ENCODE results near the gene CEP89. TPM values are rescaled to one million over a fixed set of nuclear protein-coding genes. Genes with fewer than 3 reads are reported as not detected.
"Not testable (repeated sequence)": the region's sequence is repeated elsewhere in the genome, so short reads cannot be mapped to it uniquely, and the experiment has no call there.

The CEP89 gene
- total RNA-seq, 1 donor from 2014 or later: 10.6 TPM

DNA sequence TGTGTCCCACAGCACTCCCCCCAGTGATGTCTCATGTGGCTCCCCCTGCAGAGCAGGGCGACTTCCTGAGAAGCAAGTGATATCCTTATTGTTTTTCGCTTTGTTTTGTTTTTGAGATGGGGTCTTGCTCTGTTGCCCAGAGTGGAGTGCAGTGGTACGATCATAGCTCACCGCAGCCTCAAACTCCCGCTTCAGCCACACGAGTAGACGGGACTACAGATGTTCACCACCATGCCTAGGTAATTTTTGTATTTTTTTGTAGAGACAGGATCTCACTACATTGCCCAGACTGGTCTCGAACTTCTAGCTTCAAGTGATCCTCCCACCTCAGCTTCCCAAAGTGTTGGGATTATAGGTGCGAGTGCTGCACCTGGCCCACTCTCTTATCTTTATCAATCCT, 5.0 kb downstream of the CEP89 start:
- DNase-seq (ENCODE audit: low read depth, low spot score): no peak

DNA sequence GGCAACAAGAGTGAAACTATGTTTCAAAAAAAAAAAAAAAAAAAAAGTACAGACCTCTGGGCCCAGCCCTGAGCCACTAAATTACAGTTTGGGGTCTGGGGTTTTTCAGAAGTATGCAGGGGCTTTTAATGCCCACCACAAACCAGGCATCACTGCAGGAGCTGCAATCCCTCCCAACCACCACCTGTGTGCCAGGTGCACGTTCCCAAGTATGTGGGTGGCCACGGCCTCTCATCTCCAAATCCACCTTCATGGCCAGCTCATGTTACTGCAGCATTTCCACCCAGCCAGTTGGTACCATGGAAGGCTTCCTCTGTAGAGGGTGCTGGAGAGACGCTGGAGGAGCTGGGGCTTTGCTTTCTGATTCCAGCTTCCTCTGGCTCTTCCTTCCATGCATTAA, 26.5 kb downstream of the CEP89 start:
- no peak for DNase-seq (ENCODE audit: low read depth, low spot score)

DNA sequence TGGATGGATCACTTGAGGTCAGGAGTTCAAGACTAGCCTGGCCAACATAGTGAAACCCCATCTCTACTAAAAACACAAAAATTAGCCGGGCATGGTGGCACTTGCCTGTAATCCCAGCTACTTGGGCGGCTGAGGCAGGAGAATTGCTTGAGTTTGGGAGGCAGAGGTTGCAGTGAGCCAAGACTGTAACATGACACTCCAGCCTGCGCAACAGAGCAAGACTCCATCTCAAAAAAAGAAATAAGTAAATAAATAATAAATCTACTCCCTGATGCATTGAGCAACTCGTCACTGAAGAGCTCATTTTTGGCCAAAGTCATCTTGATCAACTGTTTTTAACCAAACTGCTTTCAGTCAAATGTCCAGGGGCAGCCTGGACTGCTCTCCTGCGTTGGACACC, 30.5 kb downstream of the CEP89 start:
- not testable (repeated sequence) for DNase-seq (ENCODE audit: low read depth, low spot score)

GRCh38 chr19:32936065-32936464, 35.7 kb downstream of the CEP89 start:
- no peak for DNase-seq (ENCODE audit: low read depth, low spot score)

DNA sequence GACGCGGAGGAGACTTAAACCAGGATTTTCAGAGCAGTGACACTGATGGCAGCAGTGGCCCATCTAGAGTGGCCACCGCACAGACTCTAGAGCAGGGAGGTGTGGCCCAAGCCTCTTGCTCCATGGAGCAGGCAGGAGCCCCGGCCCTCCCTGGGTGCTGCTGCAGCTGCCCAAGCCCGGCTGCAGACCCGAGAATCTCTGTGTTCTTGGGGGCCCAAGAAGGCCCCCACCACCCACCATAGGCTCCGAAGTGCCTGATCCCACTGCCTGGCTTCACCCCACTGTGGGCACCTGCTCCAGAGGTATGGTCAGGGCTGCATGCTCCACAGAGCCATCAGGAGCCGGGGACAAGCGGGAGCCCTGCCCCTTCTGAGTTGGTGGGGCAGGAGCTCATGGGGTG, 36.1 kb downstream of the CEP89 start:
- no peak for DNase-seq (ENCODE audit: low read depth, low spot score)

DNA sequence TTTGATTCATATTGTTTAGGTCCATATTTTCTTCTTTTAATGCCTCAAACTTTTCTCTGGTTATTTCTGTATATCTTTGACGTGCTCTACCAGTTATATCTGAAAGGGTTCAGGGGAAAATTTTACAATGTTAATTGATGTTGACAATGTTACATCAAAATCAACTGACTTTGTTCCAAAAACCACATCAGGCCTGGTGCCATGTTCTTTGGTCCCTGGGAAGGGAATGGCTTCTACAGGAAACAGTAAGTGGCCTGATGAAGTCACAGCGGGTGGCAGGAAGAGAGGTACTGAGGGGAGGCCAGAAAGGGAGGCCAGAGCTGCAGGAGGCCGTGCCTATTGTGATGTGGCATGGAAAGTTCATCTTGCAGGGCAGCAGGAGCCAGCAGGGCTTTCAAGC, 38.2 kb downstream of the CEP89 start:
- DNase-seq (ENCODE audit: low read depth, low spot score): no peak

GRCh38 chr19:32930567-32930966, 41.2 kb downstream of the CEP89 start:
- no peak for DNase-seq (ENCODE audit: low read depth, low spot score)

- no peak for DNase-seq (ENCODE audit: low read depth, low spot score)
Observed at GRCh38 chr19:32928806-32929205, 43.0 kb downstream of the CEP89 start.

- no peak for DNase-seq (ENCODE audit: low read depth, low spot score)
Observed at GRCh38 chr19:32924200-32924599, 47.6 kb downstream of the CEP89 start.

GRCh38 chr19:32921624-32922023, 50.1 kb downstream of the CEP89 start:
- DNase-seq (ENCODE audit: low read depth, low spot score): no peak

DNA sequence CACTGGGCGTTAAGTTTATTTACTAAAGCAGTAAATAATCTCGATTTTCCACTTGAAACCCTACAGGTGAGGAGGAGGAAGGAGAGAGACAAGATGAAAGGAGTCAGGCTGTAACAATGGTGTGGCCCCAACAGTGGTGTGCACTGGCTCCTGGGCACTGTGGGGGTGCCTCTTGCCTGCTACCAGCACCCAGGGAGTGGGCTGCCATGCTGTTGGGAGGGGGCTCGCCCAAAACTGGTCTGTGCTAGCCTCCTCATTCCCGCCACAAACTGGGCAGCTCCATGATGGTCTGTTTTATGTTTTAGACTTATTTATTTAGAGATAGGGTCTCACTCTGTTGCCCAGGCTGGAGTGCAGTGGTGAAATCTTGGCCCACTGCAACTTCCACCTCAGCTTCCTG, 52.4 kb downstream of the CEP89 start:
- DNase-seq (ENCODE audit: low read depth, low spot score): no peak

DNA sequence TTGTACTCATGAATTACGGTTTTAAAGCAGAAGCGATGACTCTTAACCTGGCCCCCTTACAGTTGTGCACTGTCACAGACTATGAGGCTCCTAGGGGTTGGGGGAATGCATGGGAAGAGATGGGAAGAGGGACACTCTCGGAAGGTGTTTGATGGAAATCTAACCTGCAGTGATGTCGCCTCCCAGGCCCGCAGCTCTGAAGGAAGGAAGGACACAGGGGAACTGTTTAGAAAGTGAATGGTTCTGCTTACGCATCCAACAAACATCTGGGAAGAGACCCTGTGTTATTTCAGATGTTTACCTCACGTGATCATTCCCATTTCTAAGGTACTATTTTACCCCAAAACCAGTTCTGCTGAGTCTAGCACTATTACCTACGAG, 54.2 kb downstream of the CEP89 start:
- DNase-seq (ENCODE audit: low read depth, low spot score): no peak

DNA sequence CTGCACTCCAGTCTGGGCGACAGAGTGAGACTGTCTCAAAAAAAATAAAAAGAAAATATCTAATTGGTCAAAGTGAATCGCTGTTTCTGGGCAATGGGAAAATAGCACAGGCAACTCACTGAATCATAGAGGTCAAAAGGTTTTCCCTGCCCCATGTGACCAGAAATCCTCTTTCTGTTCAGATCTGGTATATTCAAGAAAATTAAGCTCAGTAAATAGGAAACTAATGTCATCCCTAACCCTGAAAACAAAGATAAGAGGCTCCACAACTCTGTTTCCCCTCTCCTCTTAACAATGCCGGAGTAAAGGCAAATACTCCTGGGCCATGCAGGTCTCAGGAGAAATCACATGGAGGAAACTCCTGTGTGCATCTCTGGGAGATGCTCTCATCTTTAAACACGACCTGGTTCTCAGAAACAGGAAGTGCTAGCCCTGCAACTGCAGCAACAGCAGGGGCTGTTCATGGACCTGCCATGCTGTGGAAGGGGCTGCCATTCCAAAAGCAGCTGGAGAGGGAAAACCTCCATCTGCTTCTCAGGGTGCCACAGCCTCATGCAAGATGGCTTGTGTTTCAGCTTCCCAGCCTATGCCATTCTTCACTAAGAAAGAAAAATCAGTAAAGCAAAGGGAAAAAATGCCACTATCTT, 54.7 kb downstream of the CEP89 start:
- DNase-seq (ENCODE audit: low read depth, low spot score): peak; percentile 20

GRCh38 chr19:32914879-32915660, 56.7 kb downstream of the CEP89 start:
- no peak for DNase-seq (ENCODE audit: low read depth, low spot score)

DNA sequence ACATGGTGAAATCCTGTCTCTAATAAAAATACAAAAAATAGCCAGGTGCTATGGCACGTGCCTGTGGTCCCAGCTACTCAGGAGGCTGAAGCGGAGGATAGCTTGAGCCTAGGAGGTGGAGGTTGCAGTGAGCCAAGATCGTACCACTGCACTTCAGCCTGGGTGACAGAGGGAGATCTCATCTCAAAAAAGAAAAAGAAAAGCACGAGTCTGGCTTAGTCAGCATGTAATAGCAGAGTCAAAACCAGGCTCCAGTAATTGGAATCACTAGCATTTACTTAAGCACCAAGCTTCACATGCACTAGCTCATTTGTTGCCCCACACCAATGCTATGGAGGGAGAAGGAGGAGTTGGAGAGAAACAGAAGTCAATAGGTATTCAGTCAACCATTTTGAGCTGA, 60.3 kb downstream of the CEP89 start:
- DNase-seq (ENCODE audit: low read depth, low spot score): no peak

GRCh38 chr19:32910874-32911273, 60.9 kb downstream of the CEP89 start:
- DNase-seq (ENCODE audit: low read depth, low spot score): no peak

DNA sequence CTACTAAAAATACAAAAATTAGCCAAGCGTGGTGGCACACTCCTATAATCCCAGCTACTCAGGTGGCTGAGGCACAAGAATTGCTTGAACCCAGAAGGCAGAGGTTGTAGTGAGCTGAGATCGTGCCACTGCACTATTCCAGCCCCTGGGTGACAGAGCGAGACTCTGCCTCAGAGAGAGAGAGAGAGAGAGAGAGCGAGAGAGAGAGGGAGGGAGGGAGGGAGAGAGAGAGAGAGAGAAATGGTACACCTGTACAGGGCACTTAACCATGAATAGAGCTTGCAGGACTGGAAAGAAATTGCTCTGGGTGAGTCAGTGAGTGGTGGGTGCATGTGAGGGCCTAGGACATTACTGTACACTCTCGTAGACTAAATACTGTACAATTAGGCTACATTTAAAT, 61.7 kb downstream of the CEP89 start:
- no peak for DNase-seq (ENCODE audit: low read depth, low spot score)

- DNase-seq (ENCODE audit: low read depth, low spot score): no peak
Observed at GRCh38 chr19:32909257-32909656, 62.5 kb downstream of the CEP89 start.

- no peak for DNase-seq (ENCODE audit: low read depth, low spot score)
Observed at GRCh38 chr19:32908641-32909190, 63.0 kb downstream of the CEP89 start.

DNA sequence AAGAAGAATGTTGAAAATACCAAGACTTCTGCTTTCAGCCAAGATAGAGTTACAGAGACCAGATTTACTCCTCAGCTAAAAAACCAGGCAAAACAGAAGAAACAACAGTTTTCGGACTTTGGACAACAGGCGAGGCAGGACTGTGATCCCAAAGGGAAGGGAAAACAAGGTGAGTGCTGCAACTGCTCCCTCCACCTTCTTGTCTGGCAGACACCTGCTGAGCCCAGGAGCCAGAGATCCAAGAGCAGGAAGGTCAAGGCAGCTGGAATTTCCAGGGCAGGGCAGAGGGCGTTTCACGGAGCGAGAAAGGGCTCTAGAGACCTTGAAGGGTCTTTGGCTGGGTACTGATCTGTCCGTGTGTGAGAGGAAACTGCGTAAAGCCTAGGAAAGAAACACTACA, 69.3 kb downstream of the CEP89 start:
- no peak for DNase-seq (ENCODE audit: low read depth, low spot score)

DNA sequence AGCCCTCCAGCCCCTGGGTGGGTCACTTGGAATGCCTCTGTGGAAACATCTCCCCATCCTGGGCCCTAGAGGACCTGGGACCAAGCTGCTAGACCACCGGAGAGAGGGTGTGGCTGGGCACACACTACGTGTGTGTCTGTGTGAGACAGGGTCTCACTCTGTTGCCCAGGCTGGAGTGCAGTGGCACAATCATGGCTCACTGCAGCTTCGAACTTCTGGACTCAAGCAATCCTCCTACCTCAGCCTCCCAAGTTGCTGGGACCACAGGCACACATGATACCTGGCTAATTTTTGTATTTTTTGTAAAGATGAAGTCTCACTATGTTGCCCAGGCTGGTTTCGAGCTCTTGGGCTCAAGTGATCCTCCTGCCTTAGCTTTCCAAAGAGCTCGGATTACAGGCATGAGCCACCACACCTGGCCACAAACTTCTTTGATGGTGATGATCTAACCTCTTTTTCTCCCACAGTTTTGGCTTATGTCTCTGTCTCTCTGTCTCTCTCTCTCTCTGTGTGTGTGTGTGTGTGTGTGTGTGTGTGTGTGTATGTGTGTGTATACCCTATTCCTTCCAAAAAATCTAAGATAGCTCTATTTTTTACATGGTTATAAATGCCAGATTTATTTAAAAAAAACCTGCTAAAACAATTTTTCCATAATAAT, 70.1 kb downstream of the CEP89 start:
- DNase-seq (ENCODE audit: low read depth, low spot score): no peak

DNA sequence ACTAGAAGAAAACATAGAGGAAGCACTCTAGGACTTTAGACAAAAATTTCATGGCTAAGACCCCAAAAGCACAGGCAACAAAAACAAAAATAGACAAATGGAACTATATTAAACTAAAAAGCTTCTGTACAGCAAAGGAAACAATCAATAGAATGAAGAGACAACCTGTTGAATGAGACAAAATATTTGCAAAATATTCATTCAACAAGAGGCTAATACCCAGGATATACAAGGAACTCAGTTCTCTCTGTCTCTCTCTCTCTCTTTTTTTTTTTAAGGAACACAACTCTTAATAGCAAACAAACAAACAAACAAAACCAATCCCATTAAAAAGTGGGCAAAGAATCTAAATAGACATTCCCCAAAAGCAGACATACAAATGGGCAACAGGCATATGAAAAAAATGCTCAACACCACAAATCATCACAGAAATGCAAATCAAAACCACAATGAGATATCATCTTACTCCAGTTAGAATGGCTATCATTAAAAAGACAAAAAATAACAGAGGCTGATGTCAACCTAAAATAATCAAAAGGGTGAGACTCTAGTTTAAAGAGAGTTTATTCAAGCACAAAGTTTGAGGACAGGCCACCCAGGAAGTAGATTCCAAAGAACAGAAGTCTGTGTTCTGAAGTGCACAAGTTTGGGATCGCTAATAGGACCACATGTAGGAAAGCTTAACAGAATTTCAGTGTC, 75.1 kb downstream of the CEP89 start:
- DNase-seq (ENCODE audit: low read depth, low spot score): no peak

Measured in pulmonary artery endothelial cell (primary cell).